VCaP (cell line): ENCODE measurements around the gene PTPRCAP.
A peak's percentile ranks its signal among the peaks of the same experiment; 100 is the strongest.

ENCODE experiments used
- H3K27ac ChIP-seq: fragments of 450-650 bp; 2 replicates; pipeline ENCODE4 v1.5.1; 2017
- CTCF ChIP-seq: fragments of 450-650 bp; conservative IDR thresholded peaks from 2 replicates; pipeline ENCODE4 v1.5.1; 2017; ENCODE audit warnings: mild to moderate bottlenecking, moderate library complexity

Gene PTPRCAP

GRCh38 chr11:67441098-67441563 lies 3.6 kb upstream of the PTPRCAP start:
- H3K27ac ChIP-seq: peak overlapping the region; percentile 98
- TF ChIP-seq CTCF: no peak

- peak overlapping the region; percentile 98 for H3K27ac ChIP-seq
- TF ChIP-seq CTCF: no peak
Observed at GRCh38 chr11:67440229-67441097, 3.0 kb upstream of the PTPRCAP start.

- peak overlapping the region; percentile 98 for H3K27ac ChIP-seq
- peak; percentile 56 for TF ChIP-seq CTCF
Observed at GRCh38 chr11:67439321-67440228, 2.1 kb upstream of the PTPRCAP start.

- peak overlapping the region; percentile 98 for H3K27ac ChIP-seq
- TF ChIP-seq CTCF: no peak
Observed at GRCh38 chr11:67438158-67438902, 848 bp upstream of the PTPRCAP start.

GRCh38 chr11:67437809-67438157 lies 301 bp upstream of the PTPRCAP start:
- no peak for TF ChIP-seq CTCF
- peak overlapping the region; percentile 98 for H3K27ac ChIP-seq

- peak overlapping the region; percentile 98; the same call in 1 of the 2 replicates for H3K27ac ChIP-seq
- no peak for TF ChIP-seq CTCF
Observed at GRCh38 chr11:67436459-67437081, 912 bp downstream of the PTPRCAP start.
